Left ventricle myocardium superior (tissue), 1 donor: ENCODE results near the gene PFKM. TPM values are rescaled to one million over a fixed set of nuclear protein-coding genes. Genes with fewer than 3 reads are reported as not detected.
A peak's percentile ranks its signal among the peaks of the same experiment; 100 is the strongest.
"Not testable (repeated sequence)": the region's sequence is repeated elsewhere in the genome, so short reads cannot be mapped to it uniquely, and the experiment has no call there.

Experiments used
- ATAC-seq: fragments of 200-7000 bp; cut with Tn5 transposase; one replicate; pipeline ENCODE4 v1.9.1; 2020; ENCODE audit warnings: mild to moderate bottlenecking, moderate library complexity
- DNase-seq: peaks from one replicate; pipeline ENCODE4 v3.0.0-alpha.2; 2020
- intact Hi-C: fragments of 100-400 bp; cut with micrococcal nuclease; formaldehyde crosslinking; loops from one replicate; pipeline ENCODE4 v1.11.0; 2022
- total RNA-seq: library from RNA; stranded (reverse); fragmentation: NEBNext Ultra II Directional; extraction: Animal tissue kit (Norgen Biotek cat#: 25700); gene quantifications from one replicate; pipeline ENCODE4 v1.2.1, GENCODE V29; 2021
- donor health status: DM: no; HTN: yes; CAD: no; lungs with severe emphysema.

PFKM gene
- total RNA-seq, 1 donor from 2014 or later = 703 TPM

GRCh38 chr12:48142818-48143674 lies 23.9 kb downstream of the PFKM start:
- intact Hi-C loops = no loop called here
- DNase-seq (no peak), ATAC-seq (no peak)

GRCh38 chr12:48143898-48144297 lies 24.7 kb downstream of the PFKM start:
- DNase-seq = no peak
- no peak for ATAC-seq
- intact Hi-C loops = no loop called here

GRCh38 chr12:48145981-48146380 lies 26.8 kb downstream of the PFKM start:
- intact Hi-C loops = no loop called here
- DNase-seq = no peak
- peak; percentile 88 for ATAC-seq

GRCh38 chr12:48151103-48151771 lies 32.1 kb downstream of the PFKM start:
- DNase-seq (no peak), ATAC-seq (peak; percentile 46)
- intact Hi-C loops = loop anchor here (10.0 kb wide), 1 partner anchor 46 kb away; the partner anchor contains the start of gene SENP1

- DNase-seq, ATAC-seq: not testable (repeated sequence)
- intact Hi-C loops = loop anchor here (10.0 kb wide), 1 partner anchor 51 kb away; the partner anchor contains the start of gene SENP1
Measured at GRCh38 chr12:48155786-48156185, 36.6 kb downstream of the PFKM start.

GRCh38 chr12:48156652-48157017 lies 37.5 kb downstream of the PFKM start:
- DNase-seq = no peak
- no peak for ATAC-seq
- intact Hi-C loops = loop anchor here (10.0 kb wide), 1 partner anchor 52 kb away; the partner anchor contains the start of gene SENP1

- intact Hi-C loops = loop anchor here (10.0 kb wide), 1 partner anchor 52 kb away; the partner anchor contains the start of gene SENP1
- peak; percentile 97 for ATAC-seq
- peak; percentile 100 for DNase-seq
Measured at GRCh38 chr12:48157018-48157888, 38.1 kb downstream of the PFKM start, which contains the start of gene ASB8. Gene ASB8 (minus strand): TSS chr12:48157515. CDS start chr12:48153496, 4,019 bp downstream.

- ATAC-seq (no peak), DNase-seq (no peak)
- intact Hi-C loops = loop anchor here (10.0 kb wide), 1 partner anchor 53 kb away; the partner anchor contains the start of gene SENP1
Measured at GRCh38 chr12:48157889-48158370, 38.8 kb downstream of the PFKM start.

- DNase-seq = no peak
- ATAC-seq = no peak
- intact Hi-C loops = no loop called here
Measured at GRCh38 chr12:48160046-48160445, 40.9 kb downstream of the PFKM start.

GRCh38 chr12:48160807-48161206 lies 41.6 kb downstream of the PFKM start:
- intact Hi-C loops = no loop called here
- no peak for DNase-seq
- no peak for ATAC-seq

- intact Hi-C loops = no loop called here
- DNase-seq (no peak), ATAC-seq (no peak)
Measured at GRCh38 chr12:48163150-48163747, 44.1 kb downstream of the PFKM start.

GRCh38 chr12:48164451-48164850 lies 45.3 kb downstream of the PFKM start:
- no peak for ATAC-seq
- DNase-seq = no peak
- intact Hi-C loops = no loop called here

GRCh38 chr12:48165089-48165981 lies 46.2 kb downstream of the PFKM start:
- intact Hi-C loops = loop anchor here (5.0 kb wide), 1 partner anchor 78 kb away; no protein-coding TSS in a partner anchor
- ATAC-seq = peak; percentile 53
- DNase-seq = no peak

GRCh38 chr12:48169011-48169410 lies 49.8 kb downstream of the PFKM start:
- DNase-seq = no peak
- ATAC-seq = no peak
- intact Hi-C loops = loop anchor here (5.0 kb wide), 1 partner anchor 82 kb away; no protein-coding TSS in a partner anchor

GRCh38 chr12:48175613-48176416 lies 56.7 kb downstream of the PFKM start:
- intact Hi-C loops = no loop called here
- no peak for DNase-seq
- no peak for ATAC-seq

- ATAC-seq (no peak), DNase-seq (no peak)
- intact Hi-C loops = no loop called here
Measured at GRCh38 chr12:48176417-48176751, 57.2 kb downstream of the PFKM start.

- intact Hi-C loops = no loop called here
- no peak for ATAC-seq
- no peak for DNase-seq
Measured at GRCh38 chr12:48177982-48178381, 58.8 kb downstream of the PFKM start.
